Stimulated activated CD4-positive, alpha-beta T cell treated with anti-CD3 and anti-CD28 coated beads, TNF-alpha, amount 100 ng/mL, for 1 hour (primary cell): ENCODE results near the gene RHBG.
A peak's percentile ranks its signal among the peaks of the same experiment; 100 is the strongest.
"Not testable (repeated sequence)": the region's sequence is repeated elsewhere in the genome, so short reads cannot be mapped to it uniquely, and the experiment has no call there.

ENCODE experiments used
- DNase-seq, 3 donors: peaks; one replicate each; pipeline ENCODE4 v3.0.0-alpha.2; 2020; ENCODE audit warnings: low read depth in 3 of 3, low spot score in 1 of 3

The RHBG gene

GRCh38 chr1:156368889-156369684 lies at the start of gene RHBG:
TSS of gene RHBG (plus strand) at chr1:156369211. CDS start at chr1:156369250, 39 bp downstream.
- DNase-seq: no peak

- no peak for DNase-seq
These were observed 49.3 kb upstream of the RHBG start for GRCh38 chr1:156319664-156320063.

GRCh38 chr1:156320560-156320959 lies 48.5 kb upstream of the RHBG start:
- DNase-seq: no peak

GRCh38 chr1:156323179-156323578 lies 45.8 kb upstream of the RHBG start:
- DNase-seq: not testable (repeated sequence)

GRCh38 chr1:156336242-156336641 lies 32.8 kb upstream of the RHBG start:
- DNase-seq: no peak

- DNase-seq: no peak
These were observed 31.7 kb upstream of the RHBG start for GRCh38 chr1:156337052-156337887.

- DNase-seq: no peak
These were observed 31.2 kb upstream of the RHBG start for GRCh38 chr1:156337888-156338179.

- DNase-seq: peak; percentile 97 to 99 (median 99)
These were observed 30.6 kb upstream of the RHBG start, which contains the start of the genes CCT3 and TSACC for GRCh38 chr1:156338180-156338976. TSS of gene CCT3 (minus strand) at chr1:156338292. CDS start at chr1:156338184, 108 bp downstream. TSS of gene TSACC (plus strand) at chr1:156338526. CDS start at chr1:156339758, 1,232 bp downstream.

GRCh38 chr1:156342166-156342955 lies 26.6 kb upstream of the RHBG start:
- no peak for DNase-seq

GRCh38 chr1:156344409-156344808 lies 24.6 kb upstream of the RHBG start:
- no peak for DNase-seq

- not testable (repeated sequence) for DNase-seq
These were observed 23.0 kb upstream of the RHBG start for GRCh38 chr1:156346035-156346434.

GRCh38 chr1:156346636-156347035 lies 22.4 kb upstream of the RHBG start:
- DNase-seq: no peak

GRCh38 chr1:156347331-156347730 lies 21.7 kb upstream of the RHBG start:
- no peak for DNase-seq

GRCh38 chr1:156352481-156352880 lies 16.5 kb upstream of the RHBG start:
- not testable (repeated sequence) for DNase-seq

GRCh38 chr1:156356262-156356874 lies 12.6 kb upstream of the RHBG start:
- no peak for DNase-seq

- peak in 2 of 3 donors; percentile 46 to 52 for DNase-seq
These were observed 12.0 kb upstream of the RHBG start for GRCh38 chr1:156356875-156357534.

- no peak for DNase-seq
These were observed 11.0 kb upstream of the RHBG start for GRCh38 chr1:156357977-156358376.

GRCh38 chr1:156358641-156359040 lies 10.4 kb upstream of the RHBG start:
- no peak for DNase-seq

GRCh38 chr1:156359249-156359648 lies 9.8 kb upstream of the RHBG start:
- DNase-seq: no peak

- no peak for DNase-seq
These were observed 9.0 kb upstream of the RHBG start for GRCh38 chr1:156359973-156360372.
